Activated T-cell treated with anti-CD3 and anti-CD28 coated beads for 1 hour (primary cell): ENCODE measurements around the gene RGSL1.

ENCODE experiments used
- DNase-seq: peaks from one replicate; pipeline ENCODE4 v3.0.0-alpha.2; 2020; ENCODE audit warnings: low read depth

The RGSL1 gene

DNA sequence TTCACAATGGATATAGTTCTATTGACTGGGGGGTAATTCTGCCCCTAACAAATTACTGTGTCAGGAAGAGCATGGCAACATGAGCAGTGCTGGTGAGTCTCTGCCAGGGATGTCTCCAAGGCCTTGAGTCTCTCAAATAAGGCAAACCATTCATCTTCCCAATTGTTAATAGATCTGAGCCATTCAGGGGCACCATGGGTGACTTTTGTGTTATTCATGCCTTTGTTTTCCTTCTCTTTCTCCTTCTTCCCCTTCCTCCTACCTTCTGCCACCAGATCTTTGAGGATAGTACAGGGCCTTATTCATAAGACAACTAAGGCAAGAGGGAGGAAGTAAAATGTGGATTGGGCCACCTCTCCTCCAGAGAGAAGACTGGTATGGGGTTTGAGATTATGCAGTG is at the start of gene RGSL1:
RGSL1 (plus strand) TSS at position 60 of the 400 bp plus-strand sequence; CDS start at position 80, 20 bp downstream.
- DNase-seq = no peak

DNA sequence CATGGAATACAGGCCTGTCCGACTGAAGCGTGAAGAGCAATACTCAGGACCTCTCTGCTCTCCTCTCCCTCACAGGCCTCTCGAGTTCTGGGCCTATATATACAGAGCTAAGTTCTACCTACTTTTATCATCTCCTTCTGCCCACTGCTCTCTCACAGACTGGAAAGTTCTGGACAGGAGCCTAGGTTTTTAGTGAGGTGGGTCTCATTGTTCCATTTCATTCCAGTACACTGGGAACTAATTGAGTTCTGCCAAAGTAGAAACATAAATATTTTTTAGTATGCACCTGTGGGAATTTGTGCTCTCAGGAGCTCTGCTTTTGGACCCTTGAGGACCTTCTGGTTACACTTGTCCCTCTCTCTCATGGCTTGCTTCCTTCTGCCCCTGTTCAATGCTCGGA is 49.4 kb upstream of the RGSL1 start, which contains the start of gene TEDDM1:
TEDDM1 (minus strand) TSS at position 101 of the 400 bp plus-strand sequence. CDS start 182 bp downstream, outside the sequence.
- no peak for DNase-seq

DNA sequence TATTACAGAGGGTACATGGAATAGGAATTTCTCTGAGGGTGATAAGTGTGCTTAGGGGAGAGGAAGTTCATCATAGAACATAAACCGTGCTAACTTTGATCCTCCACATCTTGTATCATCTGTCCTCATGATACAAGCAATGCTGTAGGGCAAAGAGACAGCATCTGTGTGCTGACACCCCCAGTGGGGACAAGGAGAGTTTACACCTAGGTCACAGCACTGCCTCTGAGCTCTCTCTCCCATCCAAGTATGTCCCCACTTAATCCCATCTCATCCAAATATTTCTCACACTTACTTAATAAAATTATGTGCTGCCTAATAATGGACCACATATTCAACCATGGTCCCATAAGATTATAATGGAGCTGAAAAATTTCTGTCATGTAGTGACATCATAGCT is 45.2 kb upstream of the RGSL1 start:
- DNase-seq = no peak

DNA sequence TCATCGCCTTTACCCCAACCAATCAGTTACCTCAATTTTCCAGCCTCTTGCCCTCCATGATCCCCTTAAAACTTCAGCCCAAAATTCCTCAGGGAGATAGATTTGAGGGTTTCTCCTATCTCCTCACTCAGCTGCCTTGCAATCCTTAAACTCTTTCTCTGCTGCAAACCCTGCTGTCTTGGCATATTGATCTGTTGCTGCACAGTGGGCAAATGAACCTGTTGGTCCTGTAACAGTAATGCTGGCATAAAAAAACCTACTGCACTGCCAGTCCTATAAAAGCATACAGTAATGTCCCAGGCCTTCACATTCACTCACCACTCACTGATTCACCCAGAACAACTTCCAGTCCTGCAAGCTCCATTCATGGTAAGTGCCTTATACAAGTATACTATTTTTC is 44.4 kb upstream of the RGSL1 start:
- DNase-seq = no peak

DNA sequence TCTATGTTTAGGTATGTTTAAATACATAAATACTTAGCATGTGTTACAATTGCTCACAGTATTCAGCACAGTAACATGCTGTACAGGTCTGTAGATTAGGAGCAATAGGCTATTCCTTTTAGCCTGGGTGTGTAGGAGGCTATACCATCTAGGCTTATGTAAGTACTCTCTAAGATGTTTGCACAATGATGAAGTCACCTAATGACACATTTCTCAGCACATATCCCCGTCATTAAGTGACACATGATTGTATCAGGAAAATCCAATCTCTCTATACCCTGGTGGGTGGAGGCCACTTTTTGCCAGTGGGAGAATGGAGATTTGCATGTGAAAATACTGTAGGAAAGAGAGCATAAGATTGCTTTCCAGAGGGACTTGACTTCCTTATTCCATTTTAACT is 43.9 kb upstream of the RGSL1 start:
- no peak for DNase-seq

DNA sequence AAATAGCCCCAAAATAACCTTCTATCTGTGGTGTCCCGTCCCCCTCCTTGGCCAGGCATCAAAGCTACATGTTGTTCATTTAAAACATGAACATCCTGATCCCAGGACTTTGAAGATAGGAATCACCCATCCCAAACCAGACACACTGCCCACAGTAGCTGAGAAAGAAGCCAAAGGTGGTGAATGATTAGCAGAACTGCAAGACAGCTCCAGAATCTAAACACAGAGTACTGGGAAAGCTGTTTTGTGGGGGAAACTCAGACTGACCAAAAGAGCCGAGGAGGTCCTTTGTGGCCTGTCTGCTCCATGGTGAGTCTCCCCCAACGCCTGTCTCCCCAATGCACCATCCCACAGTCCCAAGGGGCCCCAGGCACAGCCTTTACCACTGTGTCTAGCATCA is 42.2 kb upstream of the RGSL1 start:
- no peak for DNase-seq

DNA sequence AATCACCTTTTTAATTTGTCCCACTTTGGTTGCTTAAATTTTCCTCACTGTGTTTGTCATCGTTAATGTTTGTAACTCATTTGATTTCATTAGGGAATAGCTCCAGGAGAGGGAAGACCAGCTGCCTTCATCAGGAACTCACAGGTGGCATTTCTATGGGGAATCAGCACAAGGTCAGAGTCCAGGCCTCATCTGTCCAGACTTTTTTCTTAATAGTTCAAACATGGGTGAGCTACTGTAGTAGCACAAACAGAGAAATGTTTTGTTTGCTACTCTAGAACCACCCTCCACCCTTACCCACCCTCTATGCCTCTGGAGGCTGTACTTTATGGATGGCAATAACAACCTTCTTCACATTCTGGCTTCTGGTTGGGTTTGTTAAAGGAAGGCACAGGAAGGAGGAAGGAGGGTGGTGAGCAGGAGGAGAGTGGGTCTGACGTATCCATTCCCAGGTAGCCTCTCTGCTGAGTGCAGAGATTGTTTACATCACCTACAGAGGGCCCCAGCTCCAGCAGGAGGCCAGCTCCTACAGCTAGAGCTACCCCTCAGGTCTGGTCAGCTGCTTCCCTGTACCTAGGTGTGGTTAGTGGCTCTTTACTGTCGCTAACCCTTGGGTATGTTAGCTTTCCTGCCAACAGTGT is 41.4 kb upstream of the RGSL1 start:
- no peak for DNase-seq

DNA sequence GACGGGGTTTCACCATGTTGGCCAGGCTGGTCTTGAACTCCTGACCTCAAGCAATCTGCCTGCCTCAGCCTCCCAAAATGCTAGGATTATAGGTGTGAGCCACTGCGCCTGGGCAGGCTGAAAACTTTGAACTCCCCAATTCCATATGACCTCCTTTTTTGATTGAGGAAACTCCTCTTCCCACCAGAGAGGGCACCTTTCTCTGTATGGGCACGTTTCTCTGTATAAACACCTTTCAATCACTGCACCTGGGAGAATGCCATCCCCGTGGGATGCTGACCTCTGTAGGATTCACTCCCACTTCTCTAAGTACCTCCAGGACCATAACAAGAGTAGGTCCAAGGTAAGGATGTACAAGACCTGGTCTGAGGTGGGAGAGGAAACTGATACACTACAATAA is 39.8 kb upstream of the RGSL1 start:
- no peak for DNase-seq

DNA sequence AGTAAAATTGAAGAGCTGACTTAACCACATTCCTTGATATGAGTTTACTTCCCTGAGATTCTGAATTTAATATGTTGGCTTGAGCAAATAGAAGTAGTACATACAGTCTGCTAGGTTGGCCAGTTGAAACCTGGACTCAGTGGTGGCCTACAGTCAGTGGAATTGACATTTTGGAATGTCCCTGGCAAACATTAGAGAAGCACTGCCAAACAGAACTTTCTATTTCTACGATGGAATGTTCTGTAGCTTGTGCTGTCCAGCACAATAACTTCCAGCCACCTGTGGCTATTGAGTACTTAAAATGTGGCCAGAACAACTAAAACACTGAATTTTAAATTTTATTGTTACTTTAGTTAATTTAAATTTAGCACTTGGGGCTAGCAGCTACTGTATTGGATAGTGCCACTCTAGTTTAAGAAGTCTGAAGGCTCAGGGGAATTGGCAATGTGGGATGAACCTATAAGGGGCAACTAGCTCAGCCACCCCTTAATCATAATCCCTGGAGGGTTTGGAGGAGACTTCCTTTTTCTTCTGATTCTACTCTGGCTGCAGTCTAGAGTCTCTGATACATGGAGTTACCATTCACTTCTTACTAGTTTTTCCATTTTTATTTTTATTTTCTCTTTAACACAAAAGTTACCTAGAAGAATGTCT is 39.2 kb upstream of the RGSL1 start:
- no peak for DNase-seq

DNA sequence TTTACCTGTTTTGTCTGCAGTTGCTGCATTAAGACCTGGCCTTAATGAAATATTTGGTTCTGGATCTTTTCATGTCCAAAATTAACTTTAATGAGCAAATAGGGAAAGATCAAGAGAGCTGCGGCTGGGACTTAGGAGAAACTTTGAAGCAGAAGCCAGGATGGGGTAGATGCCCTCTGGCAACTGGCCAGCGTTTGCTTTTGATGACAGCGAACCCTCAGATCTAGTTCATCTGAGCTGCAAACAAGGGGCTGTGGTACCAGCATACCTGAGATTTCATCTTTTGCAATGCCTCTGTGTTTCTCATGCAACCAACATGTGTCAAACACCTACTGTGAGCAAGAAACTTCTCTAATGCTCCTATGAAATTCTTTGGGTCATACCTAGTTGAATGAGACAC is 36.5 kb upstream of the RGSL1 start:
- no peak for DNase-seq

DNA sequence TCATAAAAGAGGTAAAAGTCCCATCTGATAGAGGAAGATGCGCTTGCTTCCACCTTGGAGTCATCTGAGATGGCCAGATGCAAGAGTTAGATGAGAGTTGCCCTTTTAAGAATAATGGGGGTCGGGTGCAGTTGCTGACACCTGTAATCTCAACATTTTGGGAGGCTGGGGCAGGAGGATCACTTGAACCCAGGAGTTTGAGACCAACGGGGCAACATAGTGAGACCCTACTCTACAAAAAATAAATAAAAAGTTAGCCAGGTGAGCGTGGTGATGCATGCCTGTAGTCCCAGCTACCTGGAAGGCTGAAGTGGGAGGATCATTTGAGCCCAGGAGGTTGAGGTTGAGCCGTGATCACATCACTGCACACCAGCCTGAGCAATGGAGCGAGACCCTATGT is 36.0 kb upstream of the RGSL1 start:
- no peak for DNase-seq

DNA sequence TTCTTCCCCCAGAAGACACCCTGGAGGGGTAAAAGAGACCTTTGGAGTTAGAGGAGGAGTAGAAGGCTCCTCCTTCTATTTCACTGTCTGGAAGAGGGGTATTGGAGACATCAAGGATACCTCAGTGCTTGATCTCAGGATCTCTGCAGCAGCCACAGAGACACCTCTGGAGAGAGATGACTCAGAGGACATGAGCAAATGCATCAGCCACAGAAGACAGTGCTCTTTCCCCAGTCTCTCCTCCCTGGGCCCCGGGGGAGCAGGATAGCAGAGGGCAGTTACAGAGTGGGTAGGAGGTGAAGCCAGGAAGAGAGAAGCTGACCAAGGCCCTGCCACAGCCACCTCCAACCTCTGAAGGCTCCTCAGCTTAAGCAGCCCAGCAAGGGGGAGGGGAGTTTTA is 34.2 kb upstream of the RGSL1 start:
- DNase-seq = no peak

DNA sequence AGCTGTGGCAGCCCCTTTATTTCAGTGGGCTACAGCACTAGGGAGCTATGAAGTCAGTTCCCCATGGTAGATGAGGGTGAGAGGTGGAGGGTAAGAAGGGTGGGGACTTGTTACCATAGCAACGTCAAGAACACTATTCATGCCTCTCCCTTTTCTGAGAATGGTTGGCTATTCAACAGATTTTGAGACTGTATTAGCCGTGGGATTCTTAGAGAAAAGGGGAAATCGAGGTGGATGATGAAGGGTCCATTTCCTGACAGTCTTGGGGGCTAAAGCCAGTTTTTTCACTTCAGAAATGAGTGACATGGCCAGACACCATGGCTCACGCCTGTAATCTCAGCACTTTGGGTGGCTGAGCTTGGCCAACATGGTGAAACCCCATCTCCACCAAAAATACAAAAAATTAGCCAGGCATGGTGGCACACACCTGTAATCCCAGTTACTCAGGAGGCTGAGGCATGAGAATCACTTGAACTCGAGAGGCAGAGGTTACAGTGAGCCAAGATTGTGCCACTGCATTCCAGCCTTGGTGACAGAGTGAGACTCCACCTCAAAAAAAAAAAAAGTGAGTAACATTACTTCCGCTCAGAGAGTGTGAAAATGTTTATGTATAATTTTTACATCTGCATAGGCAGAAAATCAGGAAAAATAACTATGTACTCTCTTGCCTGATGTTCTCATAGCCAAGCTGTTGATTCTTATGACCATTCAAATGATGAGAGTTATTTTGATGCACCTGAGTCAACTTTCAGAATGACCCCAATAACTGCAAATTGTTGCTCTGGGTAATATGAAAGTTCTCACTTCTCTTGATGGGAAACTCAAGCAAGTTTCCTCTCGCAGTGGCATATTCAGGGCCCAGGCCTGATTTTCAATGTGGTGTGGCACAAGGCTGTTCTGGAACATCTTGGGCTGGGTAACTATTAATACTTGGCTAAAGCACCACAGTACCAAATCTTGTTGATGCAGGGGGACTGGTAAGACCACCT is 23.2 kb upstream of the RGSL1 start:
- DNase-seq = no peak

DNA sequence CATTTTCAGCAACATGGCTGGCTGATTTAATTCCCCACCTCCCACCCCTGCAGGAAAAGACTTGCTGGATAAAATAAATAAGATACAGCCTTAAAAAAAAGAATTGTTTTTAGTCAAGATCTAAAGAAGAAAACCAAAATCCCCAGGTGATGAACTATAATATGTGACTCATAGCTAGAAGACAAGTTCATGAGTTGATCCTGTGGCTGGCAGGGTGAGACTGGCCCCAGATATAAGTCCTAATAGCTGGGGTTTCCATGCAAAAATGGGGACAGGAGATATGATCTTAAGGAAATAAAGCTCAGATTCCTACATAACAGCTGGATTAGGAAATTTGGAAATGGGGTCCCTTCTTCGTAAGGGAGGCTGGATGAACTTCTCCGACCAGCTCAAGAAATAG is 21.9 kb upstream of the RGSL1 start:
- no peak for DNase-seq

DNA sequence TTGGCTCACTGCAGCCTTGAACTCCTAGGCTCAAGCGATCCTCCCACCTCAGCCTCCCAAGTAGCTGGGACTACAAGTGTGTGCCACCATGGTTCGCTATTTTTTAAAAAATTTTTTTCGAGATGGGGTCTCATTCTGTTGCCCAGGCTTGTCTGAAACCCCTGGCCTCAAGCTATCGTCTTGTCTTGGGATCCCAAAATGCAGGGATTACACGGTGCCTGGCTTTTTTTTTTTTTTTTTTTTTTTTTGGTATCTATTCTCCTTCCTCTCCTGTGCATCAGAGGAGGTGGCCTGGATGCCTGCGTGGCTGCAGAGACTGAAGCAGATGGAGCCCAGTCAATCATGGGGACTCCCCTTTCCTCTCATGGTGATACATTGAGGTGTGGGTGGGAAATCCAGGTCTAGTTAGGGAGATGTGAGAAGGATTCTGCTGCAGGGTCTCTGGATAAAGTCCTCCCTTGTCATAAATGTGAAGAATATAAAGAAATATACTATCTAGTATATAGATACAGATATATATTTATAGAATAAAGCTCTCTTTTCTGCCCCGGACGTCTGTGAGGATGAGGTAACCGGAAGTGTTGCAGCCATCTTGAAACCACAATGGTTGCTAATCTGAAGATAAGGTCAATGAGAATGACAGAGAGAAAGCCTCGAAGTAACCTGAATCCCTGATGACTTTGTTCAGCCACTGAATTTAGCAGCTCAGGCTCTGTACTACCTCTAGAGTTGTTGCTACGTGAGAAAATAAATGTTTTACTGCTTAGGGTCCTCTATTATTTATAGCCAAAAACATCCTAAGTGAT is 19.5 kb upstream of the RGSL1 start:
- DNase-seq = no peak

DNA sequence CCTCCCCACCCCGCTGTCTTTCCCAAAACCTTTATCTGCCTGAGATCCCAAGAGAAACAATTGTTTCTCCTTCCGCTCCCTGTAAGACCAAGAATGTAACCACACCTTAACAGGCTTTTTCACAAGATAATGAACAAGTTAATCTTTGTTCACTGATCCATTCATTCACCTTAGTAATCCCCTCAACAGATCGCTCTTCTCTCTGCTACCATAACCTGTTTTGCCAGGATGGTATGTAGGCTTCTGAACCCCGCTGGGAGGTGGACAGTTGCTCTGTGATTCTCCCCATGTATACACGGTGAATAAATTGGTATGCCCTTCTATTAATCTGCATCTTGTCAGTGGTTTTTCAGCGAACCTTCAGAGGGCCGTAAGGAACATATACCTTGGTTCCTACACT is 18.7 kb upstream of the RGSL1 start:
- DNase-seq = no peak

DNA sequence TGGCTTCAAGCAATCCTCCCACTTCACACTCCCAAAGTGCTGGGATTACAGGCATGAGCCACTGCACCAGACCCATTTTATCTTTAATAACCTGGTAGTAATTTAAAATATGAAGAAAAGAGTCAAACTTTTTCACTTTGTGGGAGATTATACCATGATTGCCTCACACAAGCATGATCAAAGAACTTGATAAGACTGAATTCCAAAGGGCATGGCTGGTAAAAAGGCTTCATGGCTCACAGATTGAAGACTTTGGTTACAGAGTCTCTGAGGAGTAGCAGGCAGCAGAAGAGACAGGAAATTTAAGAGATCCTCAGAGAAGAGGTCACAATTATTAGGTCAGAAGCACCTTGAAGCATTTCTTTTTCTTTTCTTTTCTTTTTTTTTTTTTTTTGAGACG is 16.4 kb upstream of the RGSL1 start:
- no peak for DNase-seq

DNA sequence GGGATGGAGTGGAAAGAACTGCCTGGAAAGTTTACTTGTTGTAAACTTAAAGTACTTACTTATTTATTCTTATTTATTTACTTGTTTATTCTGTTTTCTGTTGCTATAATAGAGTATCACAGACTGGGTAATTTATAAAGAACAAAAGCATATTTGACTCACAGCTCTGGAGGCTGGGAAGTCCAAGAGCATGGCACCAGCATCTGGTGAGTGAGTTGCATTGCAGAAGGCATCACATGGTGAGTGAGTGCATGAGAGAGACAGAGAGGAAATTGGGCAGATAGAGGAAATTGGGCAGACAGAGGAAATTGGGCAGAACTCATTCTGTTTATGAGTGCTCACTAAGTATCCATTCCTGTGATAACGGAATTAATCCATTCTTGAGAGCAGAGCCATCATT is 11.6 kb upstream of the RGSL1 start:
- no peak for DNase-seq

DNA sequence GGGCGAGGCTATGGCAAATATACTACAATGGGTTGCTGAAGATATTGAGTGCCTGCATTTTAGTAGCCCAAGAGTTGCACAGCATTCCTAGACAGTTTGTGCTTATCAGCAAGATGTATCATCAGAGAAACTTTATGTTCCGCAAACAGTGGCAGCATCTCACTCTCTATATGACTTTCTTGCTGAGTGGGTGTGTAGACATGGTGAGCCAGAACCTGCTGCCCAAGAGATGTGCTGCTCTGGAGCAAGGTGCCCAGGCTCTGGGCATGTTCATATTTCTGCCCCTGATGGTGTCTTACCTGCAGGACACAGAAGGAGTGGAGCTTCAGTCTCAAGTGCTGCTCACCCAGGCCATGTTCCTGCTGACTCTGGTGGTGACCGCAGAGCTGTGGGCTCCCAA is 8.2 kb upstream of the RGSL1 start:
- no peak for DNase-seq

DNA sequence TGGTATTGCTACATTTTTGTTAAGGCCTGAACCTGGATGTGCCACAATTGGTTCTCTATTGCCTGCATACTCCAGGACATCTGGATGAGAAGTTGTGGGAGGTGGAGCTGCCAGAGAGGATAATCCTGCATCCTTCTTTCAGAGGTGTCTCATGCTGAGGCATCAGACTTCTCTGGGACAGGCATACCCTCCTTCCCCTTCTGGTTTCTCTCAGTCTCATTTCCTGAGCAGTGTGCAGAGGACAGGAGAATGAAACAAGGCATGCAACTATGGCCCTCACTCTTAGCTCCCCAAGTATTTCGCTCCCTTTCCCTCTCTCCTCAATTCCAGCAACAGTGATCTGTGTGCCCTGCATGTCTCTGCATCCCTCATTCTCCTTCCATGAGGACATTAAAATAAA is 7.6 kb upstream of the RGSL1 start:
- no peak for DNase-seq

DNA sequence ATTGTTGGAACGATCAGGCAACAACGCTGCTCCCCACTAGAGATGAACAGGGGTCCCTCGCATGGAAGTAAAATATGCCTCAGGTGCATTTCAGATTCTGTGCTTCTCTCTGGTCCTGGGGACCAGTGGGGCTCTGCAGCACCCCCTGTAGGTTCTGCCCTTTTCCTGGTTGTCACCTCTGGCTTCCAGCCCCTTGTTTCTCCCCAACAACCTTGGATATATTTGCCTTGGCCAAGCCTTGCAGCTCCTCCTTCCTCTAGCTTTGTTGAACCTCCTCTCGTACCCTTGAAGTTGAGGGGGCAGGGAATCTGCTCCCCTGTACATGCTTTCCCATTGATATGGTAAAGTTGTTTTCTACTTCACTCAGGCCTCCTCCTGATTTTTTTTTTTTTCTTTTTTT is 5.4 kb upstream of the RGSL1 start:
- no peak for DNase-seq
